ENCODE data around the gene HNRNPDL. TPM values are rescaled to one million over a fixed set of nuclear protein-coding genes. Genes with fewer than 3 reads are reported as not detected.
"Not testable (repeated sequence)": the region's sequence is repeated elsewhere in the genome, so short reads cannot be mapped to it uniquely, and the experiment has no call there.

Gene HNRNPDL
- total RNA-seq, 1 donor from 2014 or later: 279 TPM

- Mint-ChIP-seq H3K4me3 (ENCODE audit: unreplicated experiment) (no peak overlapping the region), H3K9me3 (ENCODE audit: unreplicated experiment) (no peaks in the 10 kb centered on the region), H3K4me1 (ENCODE audit: unreplicated experiment) (peaks cover 23% of the 10 kb centered on the region), H3K36me3 (ENCODE audit: unreplicated experiment) (peaks cover 47% of the 10 kb centered on the region), H3K27me3 (ENCODE audit: unreplicated experiment) (no peaks in the 10 kb centered on the region), H3K27ac (ENCODE audit: unreplicated experiment) (no peak overlapping the region)
- no peak for DNase-seq (ENCODE audit: extremely low spot score, unreplicated experiment)
- TF ChIP-seq, protein P1, sequence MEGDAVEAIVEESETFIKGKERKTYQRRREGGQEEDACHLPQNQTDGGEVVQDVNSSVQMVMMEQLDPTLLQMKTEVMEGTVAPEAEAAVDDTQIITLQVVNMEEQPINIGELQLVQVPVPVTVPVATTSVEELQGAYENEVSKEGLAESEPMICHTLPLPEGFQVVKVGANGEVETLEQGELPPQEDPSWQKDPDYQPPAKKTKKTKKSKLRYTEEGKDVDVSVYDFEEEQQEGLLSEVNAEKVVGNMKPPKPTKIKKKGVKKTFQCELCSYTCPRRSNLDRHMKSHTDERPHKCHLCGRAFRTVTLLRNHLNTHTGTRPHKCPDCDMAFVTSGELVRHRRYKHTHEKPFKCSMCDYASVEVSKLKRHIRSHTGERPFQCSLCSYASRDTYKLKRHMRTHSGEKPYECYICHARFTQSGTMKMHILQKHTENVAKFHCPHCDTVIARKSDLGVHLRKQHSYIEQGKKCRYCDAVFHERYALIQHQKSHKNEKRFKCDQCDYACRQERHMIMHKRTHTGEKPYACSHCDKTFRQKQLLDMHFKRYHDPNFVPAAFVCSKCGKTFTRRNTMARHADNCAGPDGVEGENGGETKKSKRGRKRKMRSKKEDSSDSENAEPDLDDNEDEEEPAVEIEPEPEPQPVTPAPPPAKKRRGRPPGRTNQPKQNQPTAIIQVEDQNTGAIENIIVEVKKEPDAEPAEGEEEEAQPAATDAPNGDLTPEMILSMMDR (IDR thresholded peaks at IDR 0.05): no peak
These were observed 8.3 kb downstream of the HNRNPDL start for GRCh38 chr4:82421796-82422560.

DNA sequence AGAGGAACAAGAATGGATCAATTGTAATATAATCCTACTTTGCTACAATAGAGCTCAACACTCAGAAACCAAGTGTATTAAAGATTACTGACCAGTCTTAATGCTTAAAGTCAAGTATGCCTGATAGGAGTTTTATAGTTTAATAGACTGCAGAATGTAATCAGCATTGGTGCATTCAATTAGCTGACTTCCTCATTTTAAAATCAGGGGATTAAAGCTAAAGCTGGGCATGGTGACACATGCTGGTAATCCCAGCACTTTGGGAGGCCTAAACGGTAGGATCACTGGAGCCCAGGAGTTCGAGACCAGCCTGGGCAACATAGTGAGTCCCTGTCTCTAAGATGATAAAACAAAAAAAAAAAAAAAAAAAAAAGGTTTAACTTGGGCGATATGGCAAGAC, 10.8 kb downstream of the HNRNPDL start:
- TF ChIP-seq, protein P1 (IDR thresholded peaks at IDR 0.05): no peak
- H3K9me3 Mint-ChIP-seq (ENCODE audit: unreplicated experiment): peaks cover 4% of the 10 kb centered on the region
- DNase-seq (ENCODE audit: extremely low spot score, unreplicated experiment): no peak
- H3K36me3 Mint-ChIP-seq (ENCODE audit: unreplicated experiment): peaks cover 22% of the 10 kb centered on the region
- peaks cover 2% of the 10 kb centered on the region for H3K27me3 Mint-ChIP-seq (ENCODE audit: unreplicated experiment)
- H3K27ac Mint-ChIP-seq (ENCODE audit: unreplicated experiment): no peak overlapping the region
- no peak overlapping the region for H3K4me3 Mint-ChIP-seq (ENCODE audit: unreplicated experiment)
- H3K4me1 Mint-ChIP-seq (ENCODE audit: unreplicated experiment): peaks cover 8% of the 10 kb centered on the region

GRCh38 chr4:82415922-82416365, 14.3 kb downstream of the HNRNPDL start:
- H3K4me1 Mint-ChIP-seq (ENCODE audit: unreplicated experiment): peaks cover 8% of the 10 kb centered on the region
- H3K27ac Mint-ChIP-seq (ENCODE audit: unreplicated experiment): no peak overlapping the region
- no peak overlapping the region for H3K4me3 Mint-ChIP-seq (ENCODE audit: unreplicated experiment)
- no peaks in the 10 kb centered on the region for H3K36me3 Mint-ChIP-seq (ENCODE audit: unreplicated experiment)
- DNase-seq (ENCODE audit: extremely low spot score, unreplicated experiment): no peak
- TF ChIP-seq, protein P1 (IDR thresholded peaks at IDR 0.05): no peak
- peaks cover 10% of the 10 kb centered on the region for H3K9me3 Mint-ChIP-seq (ENCODE audit: unreplicated experiment)
- H3K27me3 Mint-ChIP-seq (ENCODE audit: unreplicated experiment): peaks cover 2% of the 10 kb centered on the region

DNA sequence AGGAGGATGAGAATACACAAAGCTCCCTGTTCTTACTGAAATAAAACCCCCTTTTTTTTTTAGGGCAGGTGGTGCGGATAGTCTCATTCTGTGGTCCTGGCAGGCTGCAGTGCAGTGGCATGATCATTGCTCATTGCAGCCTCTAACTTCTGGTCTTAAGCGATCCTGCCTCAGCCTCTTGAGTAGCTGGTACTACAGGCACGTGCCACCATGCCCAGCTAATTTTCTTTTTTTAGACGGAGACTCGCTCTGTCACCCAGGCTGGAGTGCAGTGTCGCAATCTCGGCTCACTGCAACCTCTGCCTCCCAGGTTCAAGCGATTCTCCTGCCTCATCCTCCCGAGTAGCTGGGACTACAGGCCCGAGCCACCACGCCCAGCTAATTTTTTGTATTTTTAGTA, 15.2 kb downstream of the HNRNPDL start:
- not testable (repeated sequence) for H3K36me3 Mint-ChIP-seq (ENCODE audit: unreplicated experiment); H3K27me3 Mint-ChIP-seq (ENCODE audit: unreplicated experiment); DNase-seq (ENCODE audit: extremely low spot score, unreplicated experiment); H3K27ac Mint-ChIP-seq (ENCODE audit: unreplicated experiment); H3K4me3 Mint-ChIP-seq (ENCODE audit: unreplicated experiment); H3K4me1 Mint-ChIP-seq (ENCODE audit: unreplicated experiment)
- H3K9me3 Mint-ChIP-seq (ENCODE audit: unreplicated experiment): peaks cover 10% of the 10 kb centered on the region

GRCh38 chr4:82403725-82404124, 26.5 kb downstream of the HNRNPDL start:
- TF ChIP-seq, protein P1 (IDR thresholded peaks at IDR 0.05): no peak
- Mint-ChIP-seq H3K36me3 (ENCODE audit: unreplicated experiment) (no peaks in the 10 kb centered on the region), H3K27me3 (ENCODE audit: unreplicated experiment) (no peaks in the 10 kb centered on the region), H3K4me1 (ENCODE audit: unreplicated experiment) (no peaks in the 10 kb centered on the region), H3K9me3 (ENCODE audit: unreplicated experiment) (no peaks in the 10 kb centered on the region), H3K27ac (ENCODE audit: unreplicated experiment) (no peak overlapping the region), H3K4me3 (ENCODE audit: unreplicated experiment) (no peak overlapping the region)
- no peak for DNase-seq (ENCODE audit: extremely low spot score, unreplicated experiment)
